Panc1 (cell line): ENCODE measurements around the gene GUCY1A2. TPM values are rescaled to one million over a fixed set of nuclear protein-coding genes. Genes with fewer than 3 reads are reported as not detected.

Source experiments
- ATAC-seq: fragments of 200-7000 bp; cut with Tn5 transposase; 2 replicates; pipeline ENCODE4 v1.9.1; 2020; ENCODE audit warnings: mild to moderate bottlenecking, moderate library complexity
- BruUV-seq: library from RNA; stranded (reverse); fragments of 400-500 nt; replicated peaks from 2 replicates; lab custom pipeline; 2021; lab: Mats Ljungman, UMichigan
- CTCF ChIA-PET: fragments of 300-600 bp; sonication (Branson Sonifier 250); formaldehyde crosslinking; loops from one replicate; lab custom pipeline; 2022; ENCODE audit warnings: antibody characterized with exemption; lab: Charles Lee
- POLR2A ChIA-PET: fragments of 300-600 bp; sonication (Branson Sonifier 250); formaldehyde crosslinking; loops from one replicate; lab custom pipeline; 2022; ENCODE audit warnings: antibody characterized with exemption; lab: Charles Lee
- DNase-seq: peaks from one replicate; pipeline ENCODE4 v3.0.0-alpha.2; 2010; ENCODE audit warnings: low read depth, low spot score
- H3K27ac ChIP-seq: 2 replicates; pipeline ENCODE4 v1.5.1; 2011; ENCODE audit warnings: mild to moderate bottlenecking, low read length, inconsistent platforms
- H3K27me3 ChIP-seq: fragments of 200-500 bp; sonication (Bioruptor generic); 2 replicates; pipeline ENCODE4 v1.6.0; 2014; ENCODE audit warnings: low read length, inconsistent platforms; ENCODE audit not compliant: control insufficient read depth, insufficient read depth
- H3K36me3 ChIP-seq: fragments of 200-500 bp; sonication (Bioruptor generic); 2 replicates; pipeline ENCODE4 v1.5.1; 2014; ENCODE audit warnings: inconsistent platforms, mild to moderate bottlenecking, low read length, moderate library complexity; ENCODE audit not compliant: control insufficient read depth, insufficient read depth
- H3K4me1 ChIP-seq: 2 replicates; pipeline ENCODE4 v1.5.1; 2011; ENCODE audit warnings: inconsistent platforms, mild to moderate bottlenecking, low read length, moderate library complexity; ENCODE audit not compliant: control insufficient read depth, insufficient read depth
- H3K4me3 ChIP-seq, 2 experiments: 2 replicates each; pipeline ENCODE4 v1.5.1; 2011 to 2012; ENCODE audit warnings: low read depth in 2 of 2, low read length in 2 of 2, mild to moderate bottlenecking in 2 of 2, inconsistent platforms in 1 of 2, moderate library complexity in 1 of 2
- H3K9me3 ChIP-seq: fragments of 200-500 bp; sonication (Bioruptor generic); 2 replicates; pipeline ENCODE4 v1.5.1; 2014; ENCODE audit warnings: low read depth, mild to moderate bottlenecking, inconsistent platforms, low read length, moderate library complexity; ENCODE audit not compliant: control insufficient read depth, insufficient read depth
- POLR2AphosphoS5 ChIP-seq: IDR thresholded peaks from 2 replicates; pipeline ENCODE4 v1.6.1; 2012; ENCODE audit warnings: mild to moderate bottlenecking, low read depth, low read length, moderate library complexity
- SIN3A ChIP-seq: IDR thresholded peaks from 2 replicates; pipeline ENCODE4 v1.6.1; 2012; ENCODE audit warnings: low read depth, mild to moderate bottlenecking, low read length, moderate library complexity, borderline replicate concordance; ENCODE audit not compliant: insufficient read depth
- TCF7L2 ChIP-seq: IDR thresholded peaks from 2 replicates; pipeline ENCODE4 v1.6.1; 2011; ENCODE audit warnings: mild to moderate bottlenecking, low read depth, low read length, inconsistent platforms
- in situ Hi-C: cut with HindIII; loops from 2 replicates; pipeline ENCODE4 v1.10.0; 2016; ENCODE audit warnings: low sequenced_read_pairs, low pct_unique_long_range_greater_than_20kb
- intact Hi-C: fragments of 100-400 bp; cut with micrococcal nuclease; formaldehyde crosslinking; loops from one replicate; pipeline ENCODE4 v1.10.0; 2022; ENCODE audit not compliant: unreplicated experiment
- total RNA-seq: library from RNA; stranded (reverse); gene quantifications from one replicate; pipeline ENCODE4 v1.2.1, GENCODE V29; 2021; ENCODE audit not compliant: unreplicated experiment
- TF ChIP-seq, protein P1 (sequence below): fragments of 450-650 bp; IDR thresholded peaks from 2 replicates; pipeline ENCODE4 v1.5.1; 2017; ENCODE audit warnings: mild to moderate bottlenecking
- TF ChIP-seq, protein P2 (sequence below), 2 experiments: IDR thresholded peaks; 2 replicates each; pipeline ENCODE4 v1.6.1; 2011 to 2012; ENCODE audit warnings: low read depth in 2 of 2, control low read depth in 1 of 2, low read length in 1 of 2, mild to moderate bottlenecking in 1 of 2, moderate library complexity in 1 of 2; ENCODE audit not compliant: insufficient read depth in 1 of 2

Gene GUCY1A2
- total RNA-seq, 1 experiment from 2014 or later, result 1.9 TPM

- ChIA-PET POLR2A (no interaction called here), CTCF (no interaction called here)
- Histone ChIP-seq H3K9me3 (no peaks in the 10 kb centered on the region), H3K4me1 (peaks cover 5% of the 10 kb centered on the region), H3K4me3 (no peak overlapping the region), H3K27me3 (no peaks in the 10 kb centered on the region), H3K27ac (no peak overlapping the region), H3K36me3 (no peaks in the 10 kb centered on the region)
- no peak for DNase-seq
- BruUV-seq, result no TSS peak
- no peak for ATAC-seq
- in situ Hi-C loops, result no loop called here
- TF ChIP-seq, protein P1, sequence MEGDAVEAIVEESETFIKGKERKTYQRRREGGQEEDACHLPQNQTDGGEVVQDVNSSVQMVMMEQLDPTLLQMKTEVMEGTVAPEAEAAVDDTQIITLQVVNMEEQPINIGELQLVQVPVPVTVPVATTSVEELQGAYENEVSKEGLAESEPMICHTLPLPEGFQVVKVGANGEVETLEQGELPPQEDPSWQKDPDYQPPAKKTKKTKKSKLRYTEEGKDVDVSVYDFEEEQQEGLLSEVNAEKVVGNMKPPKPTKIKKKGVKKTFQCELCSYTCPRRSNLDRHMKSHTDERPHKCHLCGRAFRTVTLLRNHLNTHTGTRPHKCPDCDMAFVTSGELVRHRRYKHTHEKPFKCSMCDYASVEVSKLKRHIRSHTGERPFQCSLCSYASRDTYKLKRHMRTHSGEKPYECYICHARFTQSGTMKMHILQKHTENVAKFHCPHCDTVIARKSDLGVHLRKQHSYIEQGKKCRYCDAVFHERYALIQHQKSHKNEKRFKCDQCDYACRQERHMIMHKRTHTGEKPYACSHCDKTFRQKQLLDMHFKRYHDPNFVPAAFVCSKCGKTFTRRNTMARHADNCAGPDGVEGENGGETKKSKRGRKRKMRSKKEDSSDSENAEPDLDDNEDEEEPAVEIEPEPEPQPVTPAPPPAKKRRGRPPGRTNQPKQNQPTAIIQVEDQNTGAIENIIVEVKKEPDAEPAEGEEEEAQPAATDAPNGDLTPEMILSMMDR, result peak; percentile 15; the same call in 1 of the 2 replicates
- TF ChIP-seq POLR2AphosphoS5, result no peak
- no peak for TF ChIP-seq SIN3A
- no peak for TF ChIP-seq TCF7L2
- TF ChIP-seq, protein P2, sequence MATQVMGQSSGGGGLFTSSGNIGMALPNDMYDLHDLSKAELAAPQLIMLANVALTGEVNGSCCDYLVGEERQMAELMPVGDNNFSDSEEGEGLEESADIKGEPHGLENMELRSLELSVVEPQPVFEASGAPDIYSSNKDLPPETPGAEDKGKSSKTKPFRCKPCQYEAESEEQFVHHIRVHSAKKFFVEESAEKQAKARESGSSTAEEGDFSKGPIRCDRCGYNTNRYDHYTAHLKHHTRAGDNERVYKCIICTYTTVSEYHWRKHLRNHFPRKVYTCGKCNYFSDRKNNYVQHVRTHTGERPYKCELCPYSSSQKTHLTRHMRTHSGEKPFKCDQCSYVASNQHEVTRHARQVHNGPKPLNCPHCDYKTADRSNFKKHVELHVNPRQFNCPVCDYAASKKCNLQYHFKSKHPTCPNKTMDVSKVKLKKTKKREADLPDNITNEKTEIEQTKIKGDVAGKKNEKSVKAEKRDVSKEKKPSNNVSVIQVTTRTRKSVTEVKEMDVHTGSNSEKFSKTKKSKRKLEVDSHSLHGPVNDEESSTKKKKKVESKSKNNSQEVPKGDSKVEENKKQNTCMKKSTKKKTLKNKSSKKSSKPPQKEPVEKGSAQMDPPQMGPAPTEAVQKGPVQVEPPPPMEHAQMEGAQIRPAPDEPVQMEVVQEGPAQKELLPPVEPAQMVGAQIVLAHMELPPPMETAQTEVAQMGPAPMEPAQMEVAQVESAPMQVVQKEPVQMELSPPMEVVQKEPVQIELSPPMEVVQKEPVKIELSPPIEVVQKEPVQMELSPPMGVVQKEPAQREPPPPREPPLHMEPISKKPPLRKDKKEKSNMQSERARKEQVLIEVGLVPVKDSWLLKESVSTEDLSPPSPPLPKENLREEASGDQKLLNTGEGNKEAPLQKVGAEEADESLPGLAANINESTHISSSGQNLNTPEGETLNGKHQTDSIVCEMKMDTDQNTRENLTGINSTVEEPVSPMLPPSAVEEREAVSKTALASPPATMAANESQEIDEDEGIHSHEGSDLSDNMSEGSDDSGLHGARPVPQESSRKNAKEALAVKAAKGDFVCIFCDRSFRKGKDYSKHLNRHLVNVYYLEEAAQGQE (IDR thresholded peaks at IDR 0.05; ENCODE audit: insufficient read depth in 1 of 2, low read depth in 2 of 2, low read length in 1 of 2), result no peak
- intact Hi-C loops, result no loop called here
Measured at GRCh38 chr11:107009190-107009589, 9.1 kb downstream of the GUCY1A2 start.

DNA sequence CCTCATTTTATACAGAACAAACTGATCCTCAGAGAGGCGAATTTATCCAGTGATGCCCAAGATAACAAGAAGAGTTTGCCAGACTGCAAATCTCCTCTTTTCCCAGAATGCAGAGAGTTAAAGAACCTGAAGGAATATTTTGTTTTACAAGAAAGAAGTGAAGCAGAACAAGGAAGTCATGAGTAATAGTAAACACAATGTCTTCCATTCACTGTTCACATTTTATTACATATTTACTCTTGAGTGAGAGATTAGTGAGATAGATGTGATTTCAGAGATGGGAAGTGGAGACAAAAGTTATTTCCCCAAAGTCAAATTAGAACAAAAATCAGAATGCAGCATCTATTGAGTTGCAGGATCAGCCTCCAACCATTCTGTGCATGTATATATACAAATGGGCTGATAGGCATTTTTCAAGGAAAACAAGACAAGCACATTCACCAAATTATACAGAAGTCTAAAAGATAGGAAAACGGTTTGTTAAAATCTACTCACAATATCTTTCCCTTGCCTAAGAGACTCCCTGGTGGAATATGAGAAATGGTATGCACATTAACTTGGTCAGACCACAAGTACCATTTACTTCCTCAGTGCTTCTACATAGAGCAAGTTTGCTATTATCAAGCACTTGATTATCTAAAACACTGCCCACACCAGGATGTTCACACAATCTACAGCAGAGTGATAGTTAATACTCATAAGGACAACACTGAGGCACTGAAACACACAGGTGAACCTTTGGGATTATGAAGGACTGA, 12.0 kb downstream of the GUCY1A2 start:
- Histone ChIP-seq H3K27ac (no peak overlapping the region), H3K4me3 (no peak overlapping the region; a peak in 1 of 4 replicates), H3K9me3 (no peaks in the 10 kb centered on the region), H3K36me3 (no peaks in the 10 kb centered on the region), H3K4me1 (peaks cover 5% of the 10 kb centered on the region), H3K27me3 (no peaks in the 10 kb centered on the region)
- TF ChIP-seq, protein P1, result no peak
- TF ChIP-seq, protein P2 (IDR thresholded peaks at IDR 0.05; ENCODE audit: insufficient read depth in 1 of 2, low read depth in 2 of 2, low read length in 1 of 2), result no peak
- TF ChIP-seq POLR2AphosphoS5 (no peak), SIN3A (no peak), TCF7L2 (no peak)
- ChIA-PET CTCF (no interaction called here), POLR2A (no interaction called here)
- intact Hi-C loops, result no loop called here
- ATAC-seq, result peak; percentile 87
- in situ Hi-C loops, result no loop called here
- no TSS peak for BruUV-seq
- no peak for DNase-seq
